Gastrocnemius medialis (tissue), 4 donors: Measurements from ENCODE around the gene MYH16. TPM values are rescaled to one million over a fixed set of nuclear protein-coding genes. Genes with fewer than 3 reads are reported as not detected.
"Not testable (repeated sequence)": the region's sequence is repeated elsewhere in the genome, so short reads cannot be mapped to it uniquely, and the experiment has no call there.

Experiments used
- ATAC-seq, 2 donors: fragments of 150-250 bp; one replicate each; pipeline ENCODE4 v1.9.1; 2016
- DNase-seq, 2 donors: peaks; one replicate each; pipeline ENCODE4 v3.0.0-alpha.2; 2019
- H3K27ac ChIP-seq, 4 donors: fragments of 200-600 bp; sonication (generic); 1 replicate in 1 of 4; 2 replicates in 3 of 4; pipeline ENCODE4 v1.5.1; 2016 to 2018; ENCODE audit warnings: mild to moderate bottlenecking in 2 of 4, moderate library complexity in 1 of 4
- H3K27me3 ChIP-seq, 3 donors: fragments of 200-600 bp; sonication (generic) in 2 of 3; 1 replicate in 1 of 3; 2 replicates in 2 of 3; pipeline versions ENCODE4 v1.5.1 to v1.6.0; 2016 to 2019; ENCODE audit warnings: mild to moderate bottlenecking in 1 of 3, moderate library complexity in 1 of 3
- H3K36me3 ChIP-seq, 2 donors: fragments of 200-600 bp; sonication (generic) in 1 of 2; one replicate each; pipeline ENCODE4 v1.5.1; 2017 to 2018
- H3K4me1 ChIP-seq, 2 donors: fragments of 200-600 bp; sonication (generic) in 1 of 2; one replicate each; pipeline ENCODE4 v1.5.1; 2016 to 2017; ENCODE audit warnings: mild to moderate bottlenecking in 2 of 2
- H3K4me3 ChIP-seq, 4 donors: fragments of 200-600 bp; sonication (generic) in 3 of 4; 1 replicate in 1 of 4; 2 replicates in 3 of 4; pipeline ENCODE4 v1.5.1; 2016 to 2019; ENCODE audit warnings: mild to moderate bottlenecking in 2 of 4
- H3K9me3 ChIP-seq, 3 donors: fragments of 200-600 bp; sonication (generic) in 2 of 3; 1 replicate in 1 of 3; 2 replicates in 2 of 3; pipeline ENCODE4 v1.5.1; 2016 to 2019
- CTCF ChIP-seq, 5 experiments: fragments of 450-650 bp in 3 of 5; fragments of 200-600 bp in 2 of 5; sonication (generic) in 2 of 5; IDR thresholded peaks in 4 of 5; conservative IDR thresholded peaks in 1 of 5; 1 replicate in 4 of 5; 2 replicates in 1 of 5; pipeline ENCODE4 v1.5.1; 2016 to 2019; ENCODE audit warnings: antibody characterized with exemption in 5 of 5, mild to moderate bottlenecking in 3 of 5, moderate library complexity in 3 of 5
- POLR2A ChIP-seq, 2 donors: fragments of 450-650 bp; IDR thresholded peaks; one replicate each; pipeline ENCODE4 v1.6.1; 2017; ENCODE audit warnings: antibody characterized with exemption in 2 of 2, mild to moderate bottlenecking in 2 of 2, moderate library complexity in 2 of 2
- in situ Hi-C, 4 donors: fragments of 200-750 bp; cut with MboI; loops; one replicate each; pipeline versions ENCODE4 v1.15.0 to v1.8.0; 2017; ENCODE audit warnings: low sequenced_read_pairs in 4 of 4
- intact Hi-C: fragments of 100-400 bp; cut with DNase I; formaldehyde crosslinking; loops from one replicate; pipeline ENCODE4 v1.15.1; 2023; ENCODE audit warnings: low total_unique reads
- total RNA-seq, 4 donors: library from RNA; depleted of rRNA; stranded (reverse); fragments of >200 nt; gene quantifications; one replicate each; pipeline versions ENCODE4 v1.1.0 to v1.2.3, GENCODE V29; 2016

Gene MYH16
- total RNA-seq, result not detected

GRCh38 chr7:99272476-99273045, at the start of gene MYH16:
MYH16 (plus strand) TSS chr7:99272839.
- no peak for ATAC-seq
- no peak within 1 kb of the TSS for H3K27ac ChIP-seq
- DNase-seq, result no peak
- no peak within 1 kb of the TSS for H3K4me3 ChIP-seq
- intact Hi-C loops (loop anchor here (10.0 kb wide), 1 partner anchor 98 kb away; no protein-coding TSS in a partner anchor), in situ Hi-C loops (no loop called here)
- no peak for TF ChIP-seq POLR2A (IDR thresholded peaks at IDR 0.05)
- TF ChIP-seq CTCF (IDR thresholded peaks at IDR 0.05 in 4 of 5, conservative IDR thresholded peaks at IDR 0.05 in 1 of 5), result no peak
- H3K4me1 ChIP-seq, result no peaks in the 10 kb centered on the region
- H3K27me3 ChIP-seq, result no peaks in the 10 kb centered on the region
- no peaks in the 10 kb centered on the region for H3K36me3 ChIP-seq
- no peaks in the 10 kb centered on the region for H3K9me3 ChIP-seq

- H3K4me1 ChIP-seq, H3K27me3 ChIP-seq, intact Hi-C loops, in situ Hi-C loops, H3K9me3 ChIP-seq, H3K36me3 ChIP-seq, H3K4me3 ChIP-seq: not testable (repeated sequence)
- DNase-seq, result peak in 1 of 2 donors; percentile 49
- ATAC-seq, result peak; percentile 74 to 88
- H3K27ac ChIP-seq, result peak overlapping the region in 1 of 4 donors; percentile 44
These were observed 48.3 kb upstream of the MYH16 start for GRCh38 chr7:99224263-99224898.

- Histone ChIP-seq H3K27ac (peak overlapping the region in 1 of 4 donors; percentile 44), H3K36me3 (no peaks in the 10 kb centered on the region), H3K4me1 (no peaks in the 10 kb centered on the region), H3K9me3 (no peaks in the 10 kb centered on the region), H3K4me3 (no peak overlapping the region), H3K27me3 (no peaks in the 10 kb centered on the region)
- no peak for DNase-seq
- intact Hi-C loops (no loop called here), in situ Hi-C loops (no loop called here)
- no peak for ATAC-seq
- TF ChIP-seq CTCF (IDR thresholded peaks at IDR 0.05 in 4 of 5, conservative IDR thresholded peaks at IDR 0.05 in 1 of 5), result no peak
- TF ChIP-seq POLR2A (IDR thresholded peaks at IDR 0.05), result no peak
These were observed 47.8 kb upstream of the MYH16 start for GRCh38 chr7:99224899-99225265.

- TF ChIP-seq CTCF (IDR thresholded peaks at IDR 0.05 in 4 of 5, conservative IDR thresholded peaks at IDR 0.05 in 1 of 5) (no peak), POLR2A (IDR thresholded peaks at IDR 0.05) (no peak)
- no peaks in the 10 kb centered on the region for H3K36me3 ChIP-seq
- intact Hi-C loops, result no loop called here
These were observed 43.4 kb upstream of the MYH16 start for GRCh38 chr7:99229234-99229633.

GRCh38 chr7:99232082-99232770, 40.4 kb upstream of the MYH16 start:
- TF ChIP-seq CTCF (IDR thresholded peaks at IDR 0.05 in 4 of 5, conservative IDR thresholded peaks at IDR 0.05 in 1 of 5), result no peak
- no peak for TF ChIP-seq POLR2A (IDR thresholded peaks at IDR 0.05)
- Histone ChIP-seq H3K27me3 (no peaks in the 10 kb centered on the region), H3K4me3 (no peak overlapping the region), H3K9me3 (no peaks in the 10 kb centered on the region), H3K4me1 (no peaks in the 10 kb centered on the region), H3K27ac (no peak overlapping the region), H3K36me3 (no peaks in the 10 kb centered on the region)
- intact Hi-C loops, result no loop called here
- in situ Hi-C loops, result no loop called here
- ATAC-seq (no peak), DNase-seq (no peak)

More at GRCh38 chr7:99229234-99229633, 43.4 kb upstream of the MYH16 start:
- H3K4me3 ChIP-seq, result no peak overlapping the region
- in situ Hi-C loops, result no loop called here
- H3K27ac ChIP-seq, result no peak overlapping the region
- no peaks in the 10 kb centered on the region for H3K27me3 ChIP-seq
- no peak for DNase-seq
- H3K4me1 ChIP-seq, result no peaks in the 10 kb centered on the region
- no peak for ATAC-seq
- H3K9me3 ChIP-seq, result no peaks in the 10 kb centered on the region

- H3K36me3 ChIP-seq, H3K27me3 ChIP-seq, H3K27ac ChIP-seq, ATAC-seq, in situ Hi-C loops, intact Hi-C loops, H3K4me3 ChIP-seq, DNase-seq, H3K4me1 ChIP-seq, H3K9me3 ChIP-seq: not testable (repeated sequence)
These were observed 39.7 kb upstream of the MYH16 start for GRCh38 chr7:99232955-99233354.
